Activated naive CD4-positive, alpha-beta T cell treated with anti-CD3 and anti-CD28 coated beads, Interleukin-2, amount 50 U/mL, for 72 hours (primary cell): ENCODE measurements around the gene KCTD2. TPM values are rescaled to one million over a fixed set of nuclear protein-coding genes. Genes with fewer than 3 reads are reported as not detected.
"Not testable (repeated sequence)": the region's sequence is repeated elsewhere in the genome, so short reads cannot be mapped to it uniquely, and the experiment has no call there.

Experiments
- ATAC-seq, 2 donors: fragments of 150-1000 bp; cut with Tn5 transposase; 2 replicates each; pipeline ENCODE4 v1.10.0; 2021; ENCODE audit warnings: mild to moderate bottlenecking in 2 of 2, moderate library complexity in 2 of 2
- DNase-seq, 2 donors: peaks; one replicate each; pipeline ENCODE4 v3.0.0; 2021 to 2022; ENCODE audit warnings: low spot score in 2 of 2
- H3K27ac Mint-ChIP-seq, 2 donors: one replicate each; pipeline ENCODE4 v1.8.0; 2022; ENCODE audit warnings: mild to moderate bottlenecking in 2 of 2, mixed read lengths in 2 of 2
- H3K36me3 Mint-ChIP-seq, 2 donors: one replicate each; pipeline ENCODE4 v1.8.0; 2022; ENCODE audit warnings: mixed read lengths in 2 of 2
- H3K9me3 Mint-ChIP-seq, 2 donors: one replicate each; pipeline ENCODE4 v1.8.0; 2022; ENCODE audit warnings: mixed read lengths in 2 of 2
- total RNA-seq, 2 donors: library from RNA; stranded (reverse); gene quantifications; one replicate each; pipeline ENCODE4 v1.2.3, GENCODE V29; 2022

KCTD2 gene
- total RNA-seq, 2 donors from 2014 or later = 17.4 to 19.4 TPM

- Mint-ChIP-seq H3K36me3 (peaks cover 8 to 9% of the 10 kb centered on the region in 2 donors), H3K27ac (no peak overlapping the region), H3K9me3 (no peaks in the 10 kb centered on the region)
- ATAC-seq (no peak), DNase-seq (no peak)
These were observed 7.8 kb upstream of the KCTD2 start for GRCh38 chr17:75039238-75039637.

GRCh38 chr17:75041656-75042280 lies 5.3 kb upstream of the KCTD2 start:
- Mint-ChIP-seq H3K36me3 (peaks cover 8 to 11% of the 10 kb centered on the region in 2 donors), H3K9me3 (no peaks in the 10 kb centered on the region), H3K27ac (no peak overlapping the region)
- DNase-seq (no peak), ATAC-seq (no peak)

- not testable (repeated sequence) for H3K9me3 Mint-ChIP-seq, DNase-seq, ATAC-seq, H3K27ac Mint-ChIP-seq
- peaks cover 8 to 15% of the 10 kb centered on the region in 2 donors for H3K36me3 Mint-ChIP-seq
These were observed 3.2 kb upstream of the KCTD2 start for GRCh38 chr17:75043789-75044188.

GRCh38 chr17:75044716-75045115 lies 2.3 kb upstream of the KCTD2 start:
- ATAC-seq = no peak
- H3K36me3 Mint-ChIP-seq = peaks cover 5 to 12% of the 10 kb centered on the region in 2 donors
- H3K27ac Mint-ChIP-seq = peak overlapping the region; percentile 46 to 51
- DNase-seq = no peak
- no peaks in the 10 kb centered on the region for H3K9me3 Mint-ChIP-seq

GRCh38 chr17:75045946-75046406 lies 1.0 kb upstream of the KCTD2 start:
- H3K9me3 Mint-ChIP-seq, DNase-seq, ATAC-seq: not testable (repeated sequence)
- H3K36me3 Mint-ChIP-seq = peaks cover 5 to 12% of the 10 kb centered on the region in 2 donors
- H3K27ac Mint-ChIP-seq = peak overlapping the region; percentile 96 to 97

GRCh38 chr17:75047398-75048098 lies 523 bp downstream of the KCTD2 start:
- peak overlapping the region; percentile 85 to 96 for H3K27ac Mint-ChIP-seq
- peaks cover 11 to 18% of the 10 kb centered on the region in 2 donors for H3K36me3 Mint-ChIP-seq
- peak in 1 of 2 donors; percentile 66 for DNase-seq
- no peaks in the 10 kb centered on the region for H3K9me3 Mint-ChIP-seq
- peak in 1 of 2 donors; percentile 1 for ATAC-seq

GRCh38 chr17:75048249-75048878 lies 1.3 kb downstream of the KCTD2 start:
- DNase-seq (no peak), ATAC-seq (no peak)
- Mint-ChIP-seq H3K9me3 (no peaks in the 10 kb centered on the region), H3K36me3 (peaks cover 11 to 23% of the 10 kb centered on the region in 2 donors), H3K27ac (peak overlapping the region; percentile 85 to 96)

GRCh38 chr17:75049057-75049456 lies 2.0 kb downstream of the KCTD2 start:
- no peak for DNase-seq
- ATAC-seq = no peak
- H3K36me3 Mint-ChIP-seq = peaks cover 11 to 23% of the 10 kb centered on the region in 2 donors
- H3K9me3 Mint-ChIP-seq = no peaks in the 10 kb centered on the region
- no peak overlapping the region for H3K27ac Mint-ChIP-seq

- Mint-ChIP-seq H3K36me3 (peaks cover 11 to 23% of the 10 kb centered on the region in 2 donors), H3K27ac (no peak overlapping the region), H3K9me3 (no peaks in the 10 kb centered on the region)
- no peak for ATAC-seq
- DNase-seq = no peak
These were observed 2.7 kb downstream of the KCTD2 start for GRCh38 chr17:75049706-75050105.

- Mint-ChIP-seq H3K36me3 (peaks cover 11 to 17% of the 10 kb centered on the region in 2 donors), H3K9me3 (no peaks in the 10 kb centered on the region), H3K27ac (no peak overlapping the region)
- no peak for ATAC-seq
- DNase-seq = no peak
These were observed 4.9 kb downstream of the KCTD2 start for GRCh38 chr17:75051941-75052340.

GRCh38 chr17:75059369-75060345 lies 12.6 kb downstream of the KCTD2 start:
- ATAC-seq (peak in 1 of 2 donors; percentile 37), DNase-seq (no peak)
- Mint-ChIP-seq H3K9me3 (no peaks in the 10 kb centered on the region), H3K27ac (peak overlapping the region in 1 of 2 donors; percentile 85), H3K36me3 (peaks cover 5 to 22% of the 10 kb centered on the region in 2 donors)

- peaks cover 5 to 22% of the 10 kb centered on the region in 2 donors for H3K36me3 Mint-ChIP-seq
- H3K9me3 Mint-ChIP-seq = no peaks in the 10 kb centered on the region
- ATAC-seq (no peak), DNase-seq (no peak)
- H3K27ac Mint-ChIP-seq = no peak overlapping the region
These were observed 13.5 kb downstream of the KCTD2 start for GRCh38 chr17:75060434-75061054.

GRCh38 chr17:75061055-75061438 lies 14.0 kb downstream of the KCTD2 start:
- Mint-ChIP-seq H3K36me3 (peaks cover 5 to 22% of the 10 kb centered on the region in 2 donors), H3K9me3 (no peaks in the 10 kb centered on the region), H3K27ac (no peak overlapping the region)
- no peak for DNase-seq
- no peak for ATAC-seq

GRCh38 chr17:75061618-75062017 lies 14.6 kb downstream of the KCTD2 start:
- DNase-seq = no peak
- Mint-ChIP-seq H3K36me3 (peaks cover 5 to 22% of the 10 kb centered on the region in 2 donors), H3K9me3 (no peaks in the 10 kb centered on the region), H3K27ac (peak overlapping the region in 1 of 2 donors; percentile 60)
- ATAC-seq = no peak

- DNase-seq (no peak), ATAC-seq (no peak)
- peaks cover 5 to 22% of the 10 kb centered on the region in 2 donors for H3K36me3 Mint-ChIP-seq
- no peaks in the 10 kb centered on the region for H3K9me3 Mint-ChIP-seq
- H3K27ac Mint-ChIP-seq = no peak overlapping the region
These were observed 16.2 kb downstream of the KCTD2 start for GRCh38 chr17:75063201-75063600.

- ATAC-seq (no peak), DNase-seq (no peak)
- H3K27ac Mint-ChIP-seq = no peak overlapping the region
- peaks cover 5 to 22% of the 10 kb centered on the region in 2 donors for H3K36me3 Mint-ChIP-seq
- H3K9me3 Mint-ChIP-seq = no peaks in the 10 kb centered on the region
These were observed 16.6 kb downstream of the KCTD2 start for GRCh38 chr17:75063626-75064025.
